OCI-LY7 (cell line): ENCODE data around the gene SAYSD1.

Source experiments
- CTCF ChIP-seq: fragments of 200-600 bp; sonication (generic); conservative IDR thresholded peaks from 2 replicates; pipeline ENCODE4 v1.5.1; 2014; ENCODE audit warnings: mild to moderate bottlenecking, antibody characterized with exemption, low read length, moderate library complexity, mixed read lengths
- EZH2phosphoT487 ChIP-seq: fragments of 200-600 bp; sonication (generic); IDR thresholded peaks from 2 replicates; pipeline ENCODE4 v1.6.1; 2018; ENCODE audit warnings: low read depth, borderline replicate concordance, mild to moderate bottlenecking, mixed run types, antibody characterized with exemption, low read length, moderate library complexity, mixed read lengths

GRCh38 chr6:39062014-39062740 is 52.8 kb downstream of the SAYSD1 start:
- TF ChIP-seq CTCF (no peak), EZH2phosphoT487 (no peak)
